ENCODE measurements around the gene S100A7A.

The S100A7A gene

DNA sequence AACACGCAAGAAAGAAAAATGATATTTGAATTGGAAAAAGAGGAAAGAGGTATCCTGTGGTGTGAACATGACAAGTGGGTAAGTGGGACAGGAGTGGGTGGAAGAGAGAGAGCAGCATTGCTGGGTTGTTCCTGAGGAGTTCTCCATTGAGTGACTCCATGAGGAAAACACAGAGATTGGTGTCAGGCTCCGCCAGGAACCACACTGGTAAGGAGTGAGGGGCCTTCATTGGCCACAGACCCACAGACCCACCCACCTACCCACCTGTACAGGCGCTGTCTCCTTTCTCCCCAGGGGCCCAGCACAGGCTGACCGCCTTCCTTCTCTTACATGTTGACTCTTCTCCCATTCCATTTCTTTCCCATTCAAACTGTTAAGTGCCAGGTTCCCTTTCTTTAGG lies 20.9 kb downstream of the S100A7A start:
- H3K4me3 Mint-ChIP-seq = no peak overlapping the region
- DNase-seq = no peak
- no peak overlapping the region for H3K27ac Mint-ChIP-seq
- H3K4me1 Mint-ChIP-seq = no peaks in the 10 kb centered on the region
- H3K27me3 Mint-ChIP-seq (ENCODE audit: low read depth, poor library complexity) = peaks cover 13% of the 10 kb centered on the region
- H3K9me3 Mint-ChIP-seq = peaks cover 4% of the 10 kb centered on the region
- no peaks in the 10 kb centered on the region for H3K36me3 Mint-ChIP-seq (ENCODE audit: low read depth)
- TF ChIP-seq, protein P1, sequence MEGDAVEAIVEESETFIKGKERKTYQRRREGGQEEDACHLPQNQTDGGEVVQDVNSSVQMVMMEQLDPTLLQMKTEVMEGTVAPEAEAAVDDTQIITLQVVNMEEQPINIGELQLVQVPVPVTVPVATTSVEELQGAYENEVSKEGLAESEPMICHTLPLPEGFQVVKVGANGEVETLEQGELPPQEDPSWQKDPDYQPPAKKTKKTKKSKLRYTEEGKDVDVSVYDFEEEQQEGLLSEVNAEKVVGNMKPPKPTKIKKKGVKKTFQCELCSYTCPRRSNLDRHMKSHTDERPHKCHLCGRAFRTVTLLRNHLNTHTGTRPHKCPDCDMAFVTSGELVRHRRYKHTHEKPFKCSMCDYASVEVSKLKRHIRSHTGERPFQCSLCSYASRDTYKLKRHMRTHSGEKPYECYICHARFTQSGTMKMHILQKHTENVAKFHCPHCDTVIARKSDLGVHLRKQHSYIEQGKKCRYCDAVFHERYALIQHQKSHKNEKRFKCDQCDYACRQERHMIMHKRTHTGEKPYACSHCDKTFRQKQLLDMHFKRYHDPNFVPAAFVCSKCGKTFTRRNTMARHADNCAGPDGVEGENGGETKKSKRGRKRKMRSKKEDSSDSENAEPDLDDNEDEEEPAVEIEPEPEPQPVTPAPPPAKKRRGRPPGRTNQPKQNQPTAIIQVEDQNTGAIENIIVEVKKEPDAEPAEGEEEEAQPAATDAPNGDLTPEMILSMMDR (IDR thresholded peaks at IDR 0.05) = no peak

DNA sequence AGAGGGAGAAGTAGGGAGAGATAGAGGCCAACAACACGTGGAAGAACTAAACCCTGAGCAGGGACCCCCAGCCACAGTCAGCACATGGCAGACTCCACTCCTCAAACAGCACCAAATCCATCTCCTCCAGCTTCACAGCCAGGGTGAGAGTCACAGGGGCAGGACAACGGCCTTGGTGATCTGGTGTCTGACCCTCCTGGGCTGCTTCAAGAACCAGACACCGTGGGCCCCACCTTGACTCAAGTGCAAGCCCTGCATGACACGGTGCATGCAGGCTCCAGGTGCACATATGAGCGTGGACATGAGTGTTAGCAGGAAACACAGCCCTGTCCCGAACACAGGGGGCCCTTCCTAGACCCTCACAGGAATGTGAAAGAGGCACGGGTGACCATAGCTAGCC lies 22.3 kb downstream of the S100A7A start:
- no peak for DNase-seq
- H3K27ac Mint-ChIP-seq = no peak overlapping the region
- TF ChIP-seq, protein P1 (IDR thresholded peaks at IDR 0.05) = no peak
- H3K36me3 Mint-ChIP-seq (ENCODE audit: low read depth) = no peaks in the 10 kb centered on the region
- peaks cover 4% of the 10 kb centered on the region for H3K9me3 Mint-ChIP-seq
- no peak overlapping the region for H3K4me3 Mint-ChIP-seq
- H3K27me3 Mint-ChIP-seq (ENCODE audit: low read depth, poor library complexity) = peaks cover 15% of the 10 kb centered on the region
- no peaks in the 10 kb centered on the region for H3K4me1 Mint-ChIP-seq

DNA sequence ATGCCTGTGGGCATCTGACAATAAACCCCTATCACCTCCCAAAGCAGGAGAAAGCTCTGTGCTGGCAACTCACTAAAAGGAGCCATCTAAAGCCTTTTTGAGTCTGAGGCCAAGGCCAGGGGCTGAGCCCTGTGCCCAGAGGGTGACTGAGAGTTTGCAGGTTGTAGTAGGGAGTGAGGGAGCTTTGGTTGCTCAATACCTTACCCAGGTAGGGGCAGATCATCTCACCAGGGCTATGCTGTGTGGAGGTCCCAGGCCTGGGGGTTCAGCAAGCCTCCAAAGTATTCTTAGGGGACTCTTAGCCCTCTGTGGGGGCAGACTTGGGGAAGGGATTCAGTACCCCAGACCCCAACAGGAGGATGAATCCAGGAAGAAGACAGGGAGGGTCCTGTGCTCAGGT lies 23.0 kb downstream of the S100A7A start:
- H3K9me3 Mint-ChIP-seq = peaks cover 8% of the 10 kb centered on the region
- peaks cover 15% of the 10 kb centered on the region for H3K27me3 Mint-ChIP-seq (ENCODE audit: low read depth, poor library complexity)
- no peaks in the 10 kb centered on the region for H3K36me3 Mint-ChIP-seq (ENCODE audit: low read depth)
- no peak overlapping the region for H3K4me3 Mint-ChIP-seq
- TF ChIP-seq, protein P1 (IDR thresholded peaks at IDR 0.05) = no peak
- DNase-seq = no peak
- no peak overlapping the region for H3K27ac Mint-ChIP-seq
- H3K4me1 Mint-ChIP-seq = no peaks in the 10 kb centered on the region

DNA sequence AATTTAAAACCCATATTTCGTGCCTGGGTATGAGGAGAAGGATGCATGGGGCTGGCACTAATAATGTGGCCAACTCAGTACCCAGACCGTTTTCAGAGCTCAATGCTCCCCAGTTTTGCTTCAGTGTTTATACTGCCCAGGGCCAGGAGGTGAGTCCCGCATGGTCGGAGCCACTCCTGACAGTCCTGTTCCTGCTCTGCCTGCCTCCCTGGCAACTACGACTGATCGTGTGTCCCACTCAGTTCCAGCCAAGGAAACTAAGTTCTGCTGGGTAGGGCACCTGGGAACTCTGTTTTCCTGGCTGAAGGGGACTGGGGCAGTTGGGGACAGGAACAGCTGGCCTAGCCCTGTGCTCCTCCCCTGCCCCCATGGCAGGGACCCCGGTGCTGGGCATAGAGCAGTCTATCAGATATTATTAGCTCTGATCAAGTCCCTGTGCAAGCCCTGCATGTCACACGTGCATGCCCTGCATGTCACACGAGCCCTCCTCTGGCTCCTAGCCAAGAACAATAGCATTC lies 25.0 kb downstream of the S100A7A start:
- Mint-ChIP-seq H3K4me3 (no peak overlapping the region), H3K27ac (no peak overlapping the region), H3K36me3 (ENCODE audit: low read depth) (no peaks in the 10 kb centered on the region), H3K27me3 (ENCODE audit: low read depth, poor library complexity) (peaks cover 23% of the 10 kb centered on the region), H3K9me3 (peaks cover 13% of the 10 kb centered on the region), H3K4me1 (no peaks in the 10 kb centered on the region)
- TF ChIP-seq, protein P1 (IDR thresholded peaks at IDR 0.05) = no peak
- no peak for DNase-seq

DNA sequence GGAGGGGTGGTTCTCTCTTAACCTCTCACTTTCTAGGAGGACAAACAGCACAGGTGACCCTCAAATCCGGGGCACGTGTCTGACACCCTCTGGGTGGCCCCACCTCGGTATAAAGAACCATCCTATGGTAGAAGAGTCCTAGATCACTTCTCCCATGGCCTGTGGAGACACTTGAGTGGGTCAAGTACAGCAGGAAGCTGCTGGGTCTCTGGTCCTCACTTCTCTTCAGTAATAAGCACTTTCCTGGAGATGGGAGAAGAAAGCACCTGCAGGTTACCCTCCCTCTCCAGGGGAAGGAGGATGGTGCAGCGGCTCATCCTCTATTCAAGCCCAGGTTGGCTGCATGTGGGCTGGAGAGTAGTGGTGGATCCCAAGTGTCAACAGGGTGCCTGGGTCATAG lies 27.2 kb downstream of the S100A7A start:
- H3K4me1 Mint-ChIP-seq = no peaks in the 10 kb centered on the region

DNA sequence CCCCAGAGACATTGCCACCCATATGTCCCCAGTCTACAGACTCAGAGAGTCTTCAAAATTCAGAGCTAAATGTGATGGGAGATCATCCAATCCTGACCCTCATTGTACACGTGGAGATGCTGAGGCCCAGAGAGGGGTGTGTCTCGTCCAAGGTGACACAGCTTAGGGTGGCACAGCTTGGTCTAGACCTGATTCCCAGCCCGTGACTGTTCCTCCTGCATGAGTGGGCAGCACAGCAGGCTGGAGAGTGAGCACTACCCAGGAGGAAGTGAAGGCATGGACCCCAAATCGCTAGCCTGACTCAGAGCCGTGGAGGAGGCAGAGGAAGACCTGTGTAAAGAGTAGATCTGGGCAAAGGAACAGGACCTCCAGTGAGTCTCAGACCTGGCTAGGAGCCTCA lies 27.8 kb downstream of the S100A7A start:
- H3K9me3 Mint-ChIP-seq = peaks cover 13% of the 10 kb centered on the region
- no peak overlapping the region for H3K27ac Mint-ChIP-seq
- DNase-seq = no peak
- no peaks in the 10 kb centered on the region for H3K4me1 Mint-ChIP-seq
- no peaks in the 10 kb centered on the region for H3K36me3 Mint-ChIP-seq (ENCODE audit: low read depth)
- TF ChIP-seq, protein P1 (IDR thresholded peaks at IDR 0.05) = no peak
- no peak overlapping the region for H3K4me3 Mint-ChIP-seq
- H3K27me3 Mint-ChIP-seq (ENCODE audit: low read depth, poor library complexity) = peaks cover 26% of the 10 kb centered on the region

More for the DNA sequence above, 27.2 kb downstream of the S100A7A start:
- Mint-ChIP-seq H3K36me3 (ENCODE audit: low read depth) (no peaks in the 10 kb centered on the region), H3K27ac (no peak overlapping the region), H3K27me3 (ENCODE audit: low read depth, poor library complexity) (peaks cover 26% of the 10 kb centered on the region), H3K4me3 (no peak overlapping the region), H3K9me3 (peaks cover 13% of the 10 kb centered on the region)
- no peak for DNase-seq
- TF ChIP-seq, protein P1 (IDR thresholded peaks at IDR 0.05) = no peak

All from nephron progenitor cell (in vitro differentiated cells).